GM19372 (cell line): Measurements from ENCODE around the gene ABCC8.
A peak's percentile ranks its signal among the peaks of the same experiment; 100 is the strongest.

Experiments
- ATAC-seq: cut with Tn5 transposase; IDR thresholded peaks from one replicate; pipeline ENCODE4 v1.9.1; 2021; ENCODE audit warnings: mild to moderate bottlenecking, low read depth, moderate library complexity; ENCODE audit not compliant: unreplicated experiment

Gene ABCC8

DNA sequence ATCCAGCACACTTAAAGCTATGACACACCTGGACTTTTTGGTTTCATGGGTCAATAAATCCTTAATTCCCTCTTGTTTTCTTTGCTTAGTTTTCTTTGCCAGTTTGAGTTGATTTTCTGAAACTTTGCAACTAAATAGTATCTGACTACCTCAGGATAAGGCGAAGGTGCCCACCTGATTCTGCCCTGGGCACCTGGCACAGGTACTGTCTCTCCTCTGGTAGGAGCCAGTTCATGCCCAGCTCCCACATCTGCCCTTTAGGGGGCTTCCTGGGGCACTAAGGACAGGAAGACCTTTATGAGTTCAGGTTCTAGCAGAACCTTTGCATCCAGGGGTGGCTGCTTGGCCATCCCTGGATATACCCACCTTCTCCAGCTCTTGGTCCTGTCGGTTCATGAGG lies 68.6 kb downstream of the ABCC8 start:
- no peak for ATAC-seq

GRCh38 chr11:17407575-17407974 lies 69.1 kb downstream of the ABCC8 start:
- ATAC-seq = no peak

- ATAC-seq = no peak
These were observed 69.9 kb downstream of the ABCC8 start for GRCh38 chr11:17406818-17407149.

- ATAC-seq = no peak
These were observed 70.4 kb downstream of the ABCC8 start for GRCh38 chr11:17406082-17406817.

- no peak for ATAC-seq
These were observed 71.2 kb downstream of the ABCC8 start for GRCh38 chr11:17405232-17406005.

DNA sequence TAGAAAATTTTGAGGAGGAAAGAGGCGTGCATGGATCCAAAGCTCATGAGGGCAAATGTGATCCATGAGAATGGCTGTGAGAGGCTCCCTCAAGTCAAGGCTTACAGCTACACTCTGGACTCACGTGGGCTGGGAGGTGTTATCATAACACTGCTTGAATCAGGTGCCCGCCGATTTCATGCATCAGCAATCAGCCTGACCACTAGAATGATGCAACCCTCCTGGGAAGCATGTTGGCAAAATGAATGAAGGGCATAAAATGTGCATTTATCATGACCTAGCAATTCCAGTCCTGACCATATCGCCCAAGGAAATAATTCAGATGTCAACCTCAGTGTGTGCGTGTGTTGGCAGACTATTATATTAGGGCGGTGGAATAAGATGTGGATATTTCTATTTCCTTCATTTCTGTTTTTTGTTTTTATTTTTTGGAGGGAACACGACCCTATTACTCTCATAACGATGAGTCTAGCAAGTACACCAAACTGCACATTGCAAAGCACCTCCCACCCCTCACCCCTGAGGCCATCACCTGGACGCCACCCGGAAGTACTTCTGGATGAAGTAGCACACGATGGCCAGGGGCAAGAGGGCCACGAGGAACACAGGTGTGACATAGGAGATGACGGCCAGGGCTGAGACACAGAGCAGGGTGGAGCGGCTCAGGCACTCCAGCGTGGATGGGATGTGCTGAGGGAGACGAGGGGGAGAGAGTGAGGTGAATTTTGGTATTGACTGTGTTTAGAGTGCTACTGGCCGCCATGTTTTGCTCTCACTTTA lies 72.5 kb downstream of the ABCC8 start:
- no peak for ATAC-seq

DNA sequence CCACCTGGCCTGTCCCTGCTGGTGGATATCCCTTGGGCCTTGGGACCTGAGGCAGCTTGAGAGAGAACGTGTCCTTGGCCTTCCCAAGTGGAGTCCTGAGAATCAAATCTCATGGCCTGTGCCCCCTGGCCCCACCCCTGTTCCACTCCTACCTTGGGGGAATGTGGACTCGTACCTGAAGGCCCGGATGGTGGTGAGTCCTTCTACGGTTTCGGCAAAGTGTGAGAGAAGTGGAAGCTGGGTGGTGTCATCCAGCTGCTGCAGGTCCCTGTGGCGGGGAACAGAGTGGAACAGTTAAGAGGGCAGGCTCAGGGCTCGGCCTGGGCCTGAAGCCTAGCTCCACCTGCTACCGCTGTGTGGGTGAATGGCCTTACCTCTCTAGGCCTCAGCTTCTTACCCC lies 74.2 kb downstream of the ABCC8 start:
- ATAC-seq = no peak

- ATAC-seq = no peak
These were observed 74.8 kb downstream of the ABCC8 start for GRCh38 chr11:17401841-17402240.

DNA sequence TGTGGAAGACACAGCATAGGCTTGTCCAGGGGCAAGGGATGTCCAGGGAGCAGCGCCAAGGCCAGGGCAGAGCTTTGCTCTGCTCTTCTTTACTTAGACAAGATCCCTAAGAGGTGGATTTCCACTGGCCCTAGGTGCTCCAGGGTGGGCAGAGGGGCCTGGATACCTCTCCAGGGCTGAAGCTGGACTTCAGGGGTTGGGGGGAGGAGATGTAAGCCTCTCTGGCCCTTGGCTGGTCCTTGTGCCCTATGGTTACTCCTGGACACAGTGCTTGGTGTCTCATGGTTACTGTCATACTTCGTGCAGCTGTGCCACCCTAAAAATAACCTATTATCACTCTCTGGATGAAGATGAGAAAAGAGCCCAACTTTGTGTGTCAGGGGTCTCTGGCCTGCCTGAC lies 75.3 kb downstream of the ABCC8 start:
- no peak for ATAC-seq

GRCh38 chr11:17400048-17400775 lies 76.4 kb downstream of the ABCC8 start:
- ATAC-seq = peak; percentile 72

GRCh38 chr11:17399236-17399635 lies 77.4 kb downstream of the ABCC8 start:
- no peak for ATAC-seq

GRCh38 chr11:17397311-17398002 lies 79.2 kb downstream of the ABCC8 start:
- ATAC-seq = no peak

- no peak for ATAC-seq
These were observed 79.9 kb downstream of the ABCC8 start for GRCh38 chr11:17396598-17397310.

DNA sequence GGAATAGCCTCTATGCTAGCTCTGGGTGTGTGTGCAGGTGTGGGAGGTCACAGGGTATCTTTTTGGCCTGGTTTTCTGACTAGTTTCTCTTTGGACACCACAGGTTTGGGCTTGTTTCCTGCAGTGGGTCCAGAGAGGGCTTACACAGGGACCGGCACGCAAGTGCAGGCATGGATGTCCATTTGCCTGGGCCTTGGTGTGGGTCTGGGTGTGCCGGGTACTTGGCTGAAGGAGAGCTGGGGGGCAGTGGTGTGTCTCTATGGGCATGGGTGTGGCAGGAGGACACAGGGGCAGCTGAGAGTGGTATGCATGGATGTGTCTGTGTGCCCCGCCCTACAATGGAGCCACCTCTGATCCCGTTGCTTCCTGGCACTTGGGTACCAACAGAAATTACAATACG lies 80.7 kb downstream of the ABCC8 start:
- no peak for ATAC-seq

DNA sequence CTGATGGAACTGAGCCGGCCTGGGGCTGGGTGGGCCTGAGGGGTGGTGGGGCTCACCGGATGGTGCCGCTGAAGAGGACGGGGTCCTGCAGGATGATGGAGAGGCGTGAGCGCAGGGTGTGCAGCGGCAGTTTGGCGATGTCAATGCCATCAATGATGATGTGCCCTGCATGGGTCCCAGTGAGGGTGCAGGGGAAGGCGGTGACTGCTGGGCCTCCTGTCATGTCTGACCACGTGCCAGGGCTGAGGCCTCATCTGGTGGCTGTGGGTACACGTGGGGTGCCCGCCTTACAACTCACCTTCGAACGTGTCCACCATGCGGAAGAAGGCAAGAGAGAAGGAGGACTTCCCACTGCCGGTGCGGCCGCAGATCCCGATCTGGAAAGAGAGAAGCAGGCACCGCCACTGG lies 81.1 kb downstream of the ABCC8 start:
- no peak for ATAC-seq

GRCh38 chr11:17394743-17395390 lies 81.8 kb downstream of the ABCC8 start:
- ATAC-seq = no peak

GRCh38 chr11:17393472-17393871 lies 83.2 kb downstream of the ABCC8 start:
- ATAC-seq = no peak

GRCh38 chr11:17392872-17393271 lies 83.8 kb downstream of the ABCC8 start:
- no peak for ATAC-seq
